Gastroesophageal sphincter (tissue), 4 donors: Measurements from ENCODE around the gene CIBAR2. TPM values are rescaled to one million over a fixed set of nuclear protein-coding genes. Genes with fewer than 3 reads are reported as not detected.
"Not testable (repeated sequence)": the region's sequence is repeated elsewhere in the genome, so short reads cannot be mapped to it uniquely, and the experiment has no call there.

Source experiments
- ATAC-seq: fragments of 150-250 bp; one replicate; pipeline ENCODE4 v1.9.1; 2016; ENCODE audit warnings: mild to moderate bottlenecking, moderate library complexity
- H3K27ac ChIP-seq, 4 donors: fragments of 200-600 bp; sonication (generic) in 3 of 4; 1 replicate in 3 of 4; 2 replicates in 1 of 4; pipeline ENCODE4 v1.5.1; 2016 to 2019
- H3K27me3 ChIP-seq: fragments of 200-600 bp; sonication (generic); one replicate; pipeline ENCODE4 v1.5.1; 2019
- H3K36me3 ChIP-seq, 2 donors: fragments of 200-600 bp; sonication (generic); one replicate each; pipeline ENCODE4 v1.5.1; 2019; ENCODE audit warnings: control low read depth in 1 of 2
- H3K4me1 ChIP-seq, 3 donors: fragments of 200-600 bp; sonication (generic); 1 replicate in 2 of 3; 2 replicates in 1 of 3; pipeline ENCODE4 v1.5.1; 2016 to 2019; ENCODE audit warnings: control low read depth in 2 of 3
- H3K4me3 ChIP-seq, 2 donors: fragments of 200-600 bp; sonication (generic); one replicate each; pipeline ENCODE4 v1.5.1; 2019; ENCODE audit warnings: mild to moderate bottlenecking in 1 of 2, moderate library complexity in 1 of 2
- H3K9me3 ChIP-seq, 3 donors: fragments of 200-600 bp; sonication (generic); one replicate each; pipeline ENCODE4 v1.5.1; 2017 to 2019; ENCODE audit warnings: control low read depth in 2 of 3
- CTCF ChIP-seq, 4 experiments: fragments of 200-600 bp in 2 of 4; fragments of 450-650 bp in 2 of 4; sonication (generic) in 1 of 4; IDR thresholded peaks; one replicate each; pipeline ENCODE4 v1.5.1; 2017 to 2019; ENCODE audit warnings: antibody characterized with exemption in 4 of 4, mild to moderate bottlenecking in 2 of 4, moderate library complexity in 2 of 4
- EP300 ChIP-seq: sonication (generic); formaldehyde crosslinking; IDR thresholded peaks from one replicate; pipeline ENCODE4 v1.6.1; 2017; ENCODE audit warnings: antibody characterized with exemption, mild to moderate bottlenecking
- POLR2A ChIP-seq, 2 donors: fragments of 450-650 bp; IDR thresholded peaks; one replicate each; pipeline ENCODE4 v1.6.1; 2017; ENCODE audit warnings: antibody characterized with exemption in 2 of 2, mild to moderate bottlenecking in 2 of 2, moderate library complexity in 1 of 2
- POLR2AphosphoS5 ChIP-seq: sonication (generic); formaldehyde crosslinking; IDR thresholded peaks from one replicate; pipeline ENCODE4 v1.6.1; 2017; ENCODE audit warnings: antibody characterized with exemption
- WGBS, 2 donors: methylation state at CpG; one replicate each; pipeline ENCODE4 v1.1.5; 2018; ENCODE audit warnings: low coverage in 1 of 2; 5-methylcytosine and 5-hydroxymethylcytosine counted together
- total RNA-seq, 4 donors: library from RNA; depleted of rRNA; stranded (reverse); fragments of >200 nt; gene quantifications; one replicate each; pipeline ENCODE4 v1.1.0, GENCODE V29; 2016

The CIBAR2 gene
- total RNA-seq, 4 donors from 2014 or later, result not detected

DNA sequence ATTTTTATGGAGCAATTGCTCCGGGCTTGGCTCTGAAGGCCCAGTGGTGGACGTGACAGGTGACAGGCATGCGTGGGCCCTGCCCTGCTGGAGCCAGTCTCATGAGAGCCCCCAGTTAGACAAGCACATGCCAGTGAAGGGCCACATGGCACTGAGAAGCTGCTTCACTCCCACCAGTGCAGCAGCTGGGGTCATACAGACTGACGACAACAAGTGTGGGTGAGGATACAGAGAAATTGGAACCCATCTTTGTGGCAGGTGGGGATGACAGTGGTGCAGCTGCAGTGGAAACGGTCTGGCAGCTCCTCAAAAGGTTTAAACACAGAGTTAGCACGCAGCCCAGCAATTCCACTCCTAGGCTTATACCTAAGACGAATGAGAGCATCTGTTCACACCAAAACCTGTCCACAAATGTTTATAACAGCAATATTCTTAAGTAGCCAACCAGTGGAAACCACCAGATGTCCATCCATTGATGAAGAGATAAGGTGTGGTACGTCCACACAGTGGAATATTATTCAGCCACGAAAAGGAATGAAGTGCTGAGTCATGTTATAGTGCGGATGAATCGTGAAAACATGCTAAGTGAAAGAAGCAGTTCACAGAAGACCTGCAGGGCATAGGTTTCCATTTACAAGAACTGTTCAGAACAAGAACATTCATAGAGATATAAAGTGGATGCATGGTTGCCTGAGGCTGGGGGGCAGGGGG lies 12.5 kb upstream of the CIBAR2 start:
- Histone ChIP-seq H3K27me3 (no peaks in the 10 kb centered on the region), H3K27ac (peak overlapping the region in 3 of 4 donors; percentile 41 to 56 (median 49)), H3K9me3 (no peaks in the 10 kb centered on the region), H3K4me3 (no peak overlapping the region), H3K4me1 (peaks cover 0 to 35% (median 12%) of the 10 kb centered on the region in 3 donors), H3K36me3 (no peaks in the 10 kb centered on the region)
- no peak for ATAC-seq
- 90 to 97% methylated on average over 6 of the region's 11 CpGs for WGBS, 2 donors
- no peak for TF ChIP-seq POLR2AphosphoS5
- no peak for TF ChIP-seq CTCF (IDR thresholded peaks at IDR 0.05)
- TF ChIP-seq EP300, result no peak
- no peak for TF ChIP-seq POLR2A (IDR thresholded peaks at IDR 0.05)

GRCh38 chr16:85123891-85124635 lies 11.8 kb upstream of the CIBAR2 start:
- 67 to 85% methylated on average over 3 of the region's 34 CpGs for WGBS, 2 donors
- Histone ChIP-seq H3K27ac (peak overlapping the region in 3 of 4 donors; percentile 41 to 56 (median 49)), H3K27me3 (no peaks in the 10 kb centered on the region), H3K4me3 (no peak overlapping the region), H3K36me3 (no peaks in the 10 kb centered on the region), H3K4me1 (peaks cover 0 to 28% (median 8%) of the 10 kb centered on the region in 3 donors), H3K9me3 (no peaks in the 10 kb centered on the region)
- TF ChIP-seq EP300 (no peak), POLR2A (IDR thresholded peaks at IDR 0.05) (no peak), POLR2AphosphoS5 (no peak), CTCF (IDR thresholded peaks at IDR 0.05) (no peak)
- peak; percentile 54 for ATAC-seq

GRCh38 chr16:85123441-85123840 lies 11.2 kb upstream of the CIBAR2 start:
- not testable (repeated sequence) for ATAC-seq, H3K4me3 ChIP-seq, H3K27me3 ChIP-seq, H3K9me3 ChIP-seq, H3K36me3 ChIP-seq
- H3K4me1 ChIP-seq, result peaks cover 0 to 25% (median 8%) of the 10 kb centered on the region in 3 donors
- peak overlapping the region in 3 of 4 donors; percentile 41 to 56 (median 49) for H3K27ac ChIP-seq
- 96 to 100% methylated on average over 3 to 4 of the region's 6 CpGs for WGBS, 2 donors

DNA sequence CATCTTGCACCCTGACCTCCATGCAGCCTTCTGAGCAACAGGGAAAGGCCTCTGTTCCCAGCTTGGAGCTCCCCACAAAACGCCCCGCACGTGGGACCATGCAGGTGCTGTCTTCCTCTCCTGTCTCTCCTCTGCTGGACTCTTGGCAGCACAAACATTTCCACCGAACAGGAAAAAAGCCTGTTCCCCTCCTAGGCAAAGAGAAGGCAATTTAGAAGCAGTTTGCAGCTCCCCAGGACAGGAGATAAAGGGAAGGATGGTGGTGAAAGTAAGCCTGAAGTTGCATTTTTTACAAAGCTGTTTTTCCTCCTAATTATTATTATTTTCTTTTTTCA lies 7.7 kb upstream of the CIBAR2 start:
- H3K4me1 ChIP-seq, result peaks cover 0 to 7% (median 0%) of the 10 kb centered on the region in 3 donors
- 60 to 79% methylated on average over 1 to 4 of the region's 4 CpGs for WGBS, 2 donors
- no peaks in the 10 kb centered on the region for H3K27me3 ChIP-seq
- ATAC-seq, result no peak
- H3K36me3 ChIP-seq, result no peaks in the 10 kb centered on the region
- TF ChIP-seq POLR2AphosphoS5 (no peak), CTCF (IDR thresholded peaks at IDR 0.05) (no peak), POLR2A (IDR thresholded peaks at IDR 0.05) (no peak), EP300 (no peak)
- H3K4me3 ChIP-seq, result no peak overlapping the region
- no peak overlapping the region for H3K27ac ChIP-seq
- H3K9me3 ChIP-seq, result no peaks in the 10 kb centered on the region

DNA sequence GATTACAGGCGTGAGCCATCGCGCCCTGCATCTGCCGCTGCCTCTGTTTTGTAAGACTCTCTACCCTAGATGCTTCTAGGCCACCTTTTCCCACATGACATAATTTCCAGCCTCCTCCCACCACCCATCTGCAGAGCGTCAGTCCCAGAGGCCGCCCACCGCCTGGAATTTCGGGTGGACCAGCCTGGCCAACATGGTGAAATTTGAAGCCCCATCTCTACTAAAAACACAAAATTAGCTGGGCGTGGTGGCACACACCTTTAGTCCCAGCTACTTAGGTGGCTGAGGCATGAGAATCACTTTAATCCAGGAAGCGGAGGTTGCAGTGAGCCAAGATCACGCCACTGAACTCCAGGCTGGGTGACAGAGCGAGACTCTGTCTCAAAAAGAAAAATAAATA lies 5.1 kb upstream of the CIBAR2 start:
- ATAC-seq, result no peak
- WGBS, 2 donors, result 70 to 98% methylated on average over 2 to 8 of the region's 12 CpGs
- H3K4me3 ChIP-seq, result no peak overlapping the region
- H3K36me3 ChIP-seq, result no peaks in the 10 kb centered on the region
- H3K27me3 ChIP-seq, result no peaks in the 10 kb centered on the region
- no peak for TF ChIP-seq CTCF (IDR thresholded peaks at IDR 0.05)
- TF ChIP-seq EP300, result no peak
- no peak for TF ChIP-seq POLR2A (IDR thresholded peaks at IDR 0.05)
- no peak overlapping the region for H3K27ac ChIP-seq
- no peaks in the 10 kb centered on the region for H3K9me3 ChIP-seq
- peaks cover 0 to 11% (median 0%) of the 10 kb centered on the region in 3 donors for H3K4me1 ChIP-seq
